ENCODE measurements around the gene EBF3.

Gene EBF3

DNA sequence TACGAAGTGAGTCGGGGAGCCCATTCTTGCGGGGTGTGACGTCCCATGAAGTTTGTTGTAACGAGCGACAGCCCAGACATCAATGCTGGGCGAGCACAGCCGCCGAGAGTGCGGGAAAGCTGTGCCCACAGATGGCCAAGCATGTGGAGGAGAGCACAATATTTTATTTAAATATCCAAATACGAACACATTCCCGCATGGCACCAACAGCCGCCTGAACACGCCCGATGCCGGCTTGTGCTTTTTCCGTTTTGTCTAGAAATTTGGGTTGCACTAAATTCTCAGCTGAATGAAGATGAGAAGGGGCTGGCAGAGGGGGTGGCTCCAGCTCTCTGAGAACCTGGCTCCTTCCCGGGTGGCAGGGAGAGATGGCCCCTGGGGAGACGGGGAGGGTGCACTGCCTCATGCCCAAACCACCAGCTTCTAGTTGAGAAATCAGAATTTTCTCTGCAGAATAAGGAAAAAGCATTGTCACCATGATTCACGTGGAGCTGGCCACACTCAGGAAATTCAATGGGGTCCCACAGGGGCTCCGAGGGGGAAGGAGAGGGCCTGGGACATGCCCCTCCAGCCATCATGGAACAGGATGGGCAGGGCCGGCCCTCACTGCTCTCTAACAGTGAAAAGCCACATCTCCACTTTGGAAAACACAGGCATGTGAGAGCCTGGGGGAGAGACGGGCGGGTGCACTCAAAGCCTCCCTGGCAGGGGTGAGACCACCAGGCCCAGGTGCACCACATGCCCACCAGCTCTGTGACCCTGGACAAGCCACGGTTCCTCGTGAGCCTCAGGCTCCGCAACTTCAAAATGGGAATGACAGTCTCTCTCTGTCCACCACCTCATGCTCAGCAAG, 48.3 kb downstream of the EBF3 start:
- DNase-seq (ENCODE audit: extremely low read depth, low read depth): no peak
- no peak overlapping the region for H3K4me3 ChIP-seq (replicated peaks; ENCODE audit: low read depth, low read length)
- TF ChIP-seq, protein P1, sequence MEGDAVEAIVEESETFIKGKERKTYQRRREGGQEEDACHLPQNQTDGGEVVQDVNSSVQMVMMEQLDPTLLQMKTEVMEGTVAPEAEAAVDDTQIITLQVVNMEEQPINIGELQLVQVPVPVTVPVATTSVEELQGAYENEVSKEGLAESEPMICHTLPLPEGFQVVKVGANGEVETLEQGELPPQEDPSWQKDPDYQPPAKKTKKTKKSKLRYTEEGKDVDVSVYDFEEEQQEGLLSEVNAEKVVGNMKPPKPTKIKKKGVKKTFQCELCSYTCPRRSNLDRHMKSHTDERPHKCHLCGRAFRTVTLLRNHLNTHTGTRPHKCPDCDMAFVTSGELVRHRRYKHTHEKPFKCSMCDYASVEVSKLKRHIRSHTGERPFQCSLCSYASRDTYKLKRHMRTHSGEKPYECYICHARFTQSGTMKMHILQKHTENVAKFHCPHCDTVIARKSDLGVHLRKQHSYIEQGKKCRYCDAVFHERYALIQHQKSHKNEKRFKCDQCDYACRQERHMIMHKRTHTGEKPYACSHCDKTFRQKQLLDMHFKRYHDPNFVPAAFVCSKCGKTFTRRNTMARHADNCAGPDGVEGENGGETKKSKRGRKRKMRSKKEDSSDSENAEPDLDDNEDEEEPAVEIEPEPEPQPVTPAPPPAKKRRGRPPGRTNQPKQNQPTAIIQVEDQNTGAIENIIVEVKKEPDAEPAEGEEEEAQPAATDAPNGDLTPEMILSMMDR (IDR thresholded peaks at IDR 0.05; ENCODE audit: low read depth, low read length, missing control alignments): no peak

DNA sequence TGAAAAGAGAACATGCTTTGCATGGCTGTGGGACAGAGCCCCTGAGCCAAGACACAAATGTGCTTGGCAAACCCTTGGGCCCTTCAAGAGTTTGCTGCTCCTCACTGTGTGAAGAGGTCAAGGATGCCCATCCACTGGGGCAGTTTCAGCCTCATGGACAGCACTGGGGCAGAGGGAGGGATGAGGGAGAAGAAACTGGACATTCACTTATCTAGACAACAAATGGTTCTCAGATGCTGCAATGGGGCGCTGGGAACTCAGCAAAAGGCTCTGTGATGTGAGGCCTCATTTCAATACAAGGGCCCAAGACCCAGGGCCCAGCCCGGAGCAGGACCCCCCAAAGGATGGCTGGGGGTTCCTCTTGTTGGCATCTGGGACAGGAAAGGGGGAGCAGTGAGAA, 49.1 kb downstream of the EBF3 start:
- no peak for DNase-seq (ENCODE audit: extremely low read depth, low read depth)
- TF ChIP-seq, protein P1 (IDR thresholded peaks at IDR 0.05; ENCODE audit: low read depth, low read length, missing control alignments): no peak
- H3K4me3 ChIP-seq (replicated peaks; ENCODE audit: low read depth, low read length): no peak overlapping the region

DNA sequence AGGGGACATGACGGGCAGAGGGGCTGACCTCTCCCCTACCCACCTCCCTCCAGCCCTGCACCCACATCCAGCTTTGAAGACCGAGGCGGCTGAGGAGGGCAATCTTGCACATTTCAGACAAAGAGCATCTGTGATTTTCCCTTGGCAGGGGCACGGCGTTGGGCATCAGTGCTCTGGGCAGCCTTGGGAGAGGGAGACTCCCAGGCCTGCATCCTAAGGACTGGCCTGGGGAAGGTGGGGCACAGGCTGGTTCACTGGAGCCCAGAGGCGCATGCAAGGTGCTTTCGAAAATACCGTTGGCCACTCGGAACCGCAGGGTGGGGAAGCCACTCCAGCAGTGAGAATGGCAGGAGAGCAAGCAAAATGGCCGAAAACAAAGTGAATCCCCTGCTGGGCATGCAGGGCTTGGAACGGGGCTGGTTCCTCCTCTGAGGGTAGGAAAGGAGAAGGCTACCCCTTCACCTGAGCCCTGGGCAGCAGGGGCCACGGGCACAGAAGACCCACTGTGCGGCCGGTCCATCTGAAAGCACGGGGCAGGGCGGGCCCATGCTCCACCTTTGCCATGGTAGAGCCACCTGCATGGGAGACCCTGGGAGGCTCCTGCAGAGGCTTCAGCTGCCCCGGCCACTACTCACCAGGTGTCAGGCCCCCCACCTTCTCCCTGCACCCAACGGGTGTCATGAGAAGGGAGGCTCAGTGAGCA, 49.8 kb downstream of the EBF3 start:
- H3K4me3 ChIP-seq (replicated peaks; ENCODE audit: low read depth, low read length): no peak overlapping the region
- no peak for DNase-seq (ENCODE audit: extremely low read depth, low read depth)
- TF ChIP-seq, protein P1 (IDR thresholded peaks at IDR 0.05; ENCODE audit: low read depth, low read length, missing control alignments): no peak

DNA sequence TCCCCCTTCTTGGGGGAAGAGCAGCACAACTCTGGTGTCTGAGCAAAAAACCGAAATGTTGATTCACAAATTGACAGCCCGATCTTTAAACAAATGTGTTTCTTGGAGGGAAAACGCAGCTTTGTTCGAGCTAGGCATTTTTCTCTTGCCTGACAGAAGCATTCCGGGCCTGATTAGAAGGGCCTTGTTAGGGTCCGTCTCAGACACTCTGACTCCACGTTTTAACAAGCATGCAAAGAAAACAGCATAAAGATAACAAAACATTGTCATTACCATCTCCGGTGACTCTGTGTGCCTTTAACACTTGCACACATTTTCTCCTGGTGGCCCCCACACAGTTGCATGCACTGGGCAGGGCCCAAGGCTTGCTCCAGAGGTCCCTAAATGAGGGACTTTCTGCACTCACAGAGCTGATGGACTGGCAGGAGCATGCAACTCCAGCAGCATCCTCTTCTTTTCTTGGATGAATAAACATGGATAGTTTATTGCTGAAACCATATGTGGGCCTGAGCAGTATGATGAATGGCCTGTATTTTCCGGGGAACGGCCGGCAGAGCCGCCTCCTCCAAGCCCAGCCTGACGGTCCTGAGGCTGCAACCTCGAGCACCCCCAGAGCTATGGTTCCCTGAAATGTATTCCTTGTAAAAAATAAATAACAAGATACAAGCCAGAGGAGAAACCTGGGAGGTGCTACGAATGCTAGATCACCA, 50.9 kb downstream of the EBF3 start:
- no peak for DNase-seq (ENCODE audit: extremely low read depth, low read depth)
- H3K4me3 ChIP-seq (replicated peaks; ENCODE audit: low read depth, low read length): no peak overlapping the region
- TF ChIP-seq, protein P1 (IDR thresholded peaks at IDR 0.05; ENCODE audit: low read depth, low read length, missing control alignments): no peak

DNA sequence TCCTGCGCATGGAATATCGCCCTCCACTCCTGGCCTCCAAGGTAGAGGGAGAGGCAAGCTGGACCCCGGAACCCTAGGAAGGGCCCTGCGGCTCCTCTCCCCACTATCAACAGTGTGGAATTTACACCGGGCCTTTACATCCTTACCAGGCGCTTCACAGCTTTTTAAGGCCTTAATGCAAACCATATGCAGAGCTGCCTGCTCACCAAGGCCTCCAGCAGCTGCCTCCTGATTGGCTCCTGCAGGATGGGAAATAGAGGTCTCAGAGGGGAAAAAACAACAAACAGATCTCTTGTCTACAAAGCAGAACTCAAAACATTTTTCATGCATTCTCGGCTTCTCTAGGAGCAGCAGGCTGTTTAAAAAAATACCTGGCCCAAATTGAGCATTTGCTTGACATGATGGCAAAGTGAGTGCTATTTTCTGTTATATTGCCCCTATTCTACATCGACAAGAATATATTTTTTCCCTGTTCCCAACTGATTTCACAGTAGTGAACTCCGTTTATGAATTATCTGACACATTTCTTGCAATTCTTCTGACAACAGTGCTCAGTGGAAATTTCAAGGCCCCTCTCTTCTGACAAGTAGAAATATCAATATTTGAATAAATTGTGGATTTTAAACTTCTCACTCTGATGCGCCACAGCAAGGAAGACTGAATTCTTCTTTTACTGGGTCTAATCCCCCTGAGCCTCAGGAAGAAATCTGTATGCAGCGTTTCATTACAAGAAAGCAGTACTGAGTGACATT, 51.7 kb downstream of the EBF3 start:
- TF ChIP-seq, protein P1 (IDR thresholded peaks at IDR 0.05; ENCODE audit: low read depth, low read length, missing control alignments): no peak
- H3K4me3 ChIP-seq (replicated peaks; ENCODE audit: low read depth, low read length): no peak overlapping the region
- no peak for DNase-seq (ENCODE audit: extremely low read depth, low read depth)

DNA sequence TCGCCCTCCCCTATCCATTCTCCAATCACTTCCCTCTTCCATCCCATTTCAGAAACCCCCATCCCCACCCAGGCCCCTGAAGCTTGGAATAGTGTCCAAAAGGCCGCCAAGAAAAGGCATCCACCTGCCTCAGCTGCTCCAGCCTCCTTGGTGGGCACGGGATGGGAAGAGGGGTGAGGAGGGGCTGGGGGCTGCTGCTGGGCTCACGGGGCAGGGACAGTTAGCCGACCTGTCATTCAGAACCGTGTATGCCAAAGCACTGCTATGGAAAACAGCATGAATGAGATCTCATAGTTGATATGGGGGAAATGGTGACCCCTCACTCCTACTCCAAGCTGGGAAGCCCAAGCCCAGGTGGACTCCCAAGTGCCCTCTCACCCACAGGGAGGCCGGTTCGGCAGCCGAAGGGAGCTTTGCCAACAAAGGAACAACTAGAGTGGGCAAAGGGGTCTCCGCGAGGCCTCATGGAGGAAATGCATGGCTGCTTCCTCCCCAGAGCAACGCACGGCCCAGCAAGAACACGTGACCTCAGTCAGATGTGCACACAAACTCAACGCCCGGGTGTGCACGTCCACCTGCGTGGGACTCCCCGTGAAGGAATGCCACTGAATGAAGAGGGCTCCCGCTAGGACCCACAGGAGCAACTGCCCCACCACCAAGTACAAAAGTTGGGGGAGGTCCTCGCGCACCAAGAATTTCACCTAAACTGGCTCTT, 52.5 kb downstream of the EBF3 start:
- DNase-seq (ENCODE audit: extremely low read depth, low read depth): no peak
- H3K4me3 ChIP-seq (replicated peaks; ENCODE audit: low read depth, low read length): no peak overlapping the region
- TF ChIP-seq, protein P1 (IDR thresholded peaks at IDR 0.05; ENCODE audit: low read depth, low read length, missing control alignments): no peak
